Muscle layer of duodenum (tissue), 2 donors: ENCODE results near the gene KLHL8.

ENCODE experiments used
- H3K27ac ChIP-seq: one replicate; pipeline ENCODE4 v1.7.0; 2013; ENCODE audit warnings: mild to moderate bottlenecking, low read length
- H3K27me3 ChIP-seq: one replicate; pipeline ENCODE4 v1.7.0; 2013; ENCODE audit warnings: low read depth, mild to moderate bottlenecking, control low read depth, low read length
- H3K36me3 ChIP-seq, 2 donors: one replicate each; pipeline ENCODE4 v1.7.0; 2013; ENCODE audit warnings: low read length in 2 of 2, control low read depth in 1 of 2, mild to moderate bottlenecking in 1 of 2; ENCODE audit not compliant: insufficient read depth in 2 of 2, control insufficient read depth in 1 of 2
- H3K4me1 ChIP-seq, 2 donors: one replicate each; pipeline ENCODE4 v1.7.0; 2013; ENCODE audit warnings: low read length in 2 of 2, mild to moderate bottlenecking in 2 of 2, control low read depth in 1 of 2, moderate library complexity in 1 of 2; ENCODE audit not compliant: insufficient read depth in 2 of 2, control insufficient read depth in 1 of 2
- H3K4me3 ChIP-seq, 2 donors: one replicate each; pipeline ENCODE4 v1.7.0; 2013; ENCODE audit warnings: low read length in 2 of 2, low read depth in 1 of 2, mild to moderate bottlenecking in 1 of 2
- H3K9me3 ChIP-seq, 2 donors: one replicate each; pipeline ENCODE4 v1.7.0; 2013; ENCODE audit warnings: low read length in 2 of 2, control low read depth in 1 of 2, mild to moderate bottlenecking in 1 of 2; ENCODE audit not compliant: control insufficient read depth in 1 of 2
- donor health status: healthy.

Gene KLHL8

DNA sequence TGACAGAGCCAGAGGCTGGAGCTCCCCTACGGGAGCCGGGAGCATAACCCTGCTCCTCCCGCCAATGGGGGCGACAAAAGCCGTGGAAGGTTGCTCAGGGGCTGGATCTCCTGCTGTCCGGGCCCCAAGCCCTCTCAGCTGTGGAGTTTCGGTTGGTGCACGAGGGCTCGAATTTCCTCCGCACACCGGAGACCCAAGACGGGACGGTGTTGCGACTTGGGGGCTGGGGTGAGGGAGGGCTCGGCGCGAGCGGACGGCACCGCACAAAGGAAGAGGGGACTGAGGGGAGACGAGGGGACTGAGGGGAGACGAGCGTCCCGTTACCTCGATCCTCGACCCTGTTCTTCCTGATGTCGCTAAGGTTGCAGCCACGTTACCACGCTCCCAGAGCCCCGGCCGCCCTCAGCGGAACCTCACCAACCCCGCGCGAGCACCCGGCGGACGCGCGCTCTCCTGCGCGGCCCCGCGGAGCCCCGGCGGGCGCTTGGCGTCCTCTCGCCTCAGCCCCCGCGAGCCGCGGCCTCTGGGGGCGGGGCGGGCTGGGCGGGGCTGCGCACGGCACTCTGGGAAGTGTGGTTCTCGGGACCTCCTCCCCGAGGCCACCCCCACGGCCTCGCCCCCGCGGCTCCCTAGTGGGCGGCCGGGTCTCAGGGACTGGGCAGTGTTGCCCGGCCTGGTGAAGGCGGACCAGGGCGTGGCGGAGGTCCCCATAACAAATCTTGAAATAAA is at the start of gene KLHL8:
Gene KLHL8, minus strand, starts transcription at position 525 of the 729 bp plus-strand sequence. CDS start 25,079 bp downstream, outside the sequence.
- no peaks in the 10 kb centered on the region for H3K9me3 ChIP-seq
- no peaks in the 10 kb centered on the region for H3K36me3 ChIP-seq
- H3K4me1 ChIP-seq, result peaks cover 4 to 10% of the 10 kb centered on the region in 2 donors
- H3K27me3 ChIP-seq, result no peaks in the 10 kb centered on the region
- H3K27ac ChIP-seq, result peak within 1 kb of the TSS; percentile 92
- H3K4me3 ChIP-seq, result peak within 1 kb of the TSS; percentile 93 to 98

DNA sequence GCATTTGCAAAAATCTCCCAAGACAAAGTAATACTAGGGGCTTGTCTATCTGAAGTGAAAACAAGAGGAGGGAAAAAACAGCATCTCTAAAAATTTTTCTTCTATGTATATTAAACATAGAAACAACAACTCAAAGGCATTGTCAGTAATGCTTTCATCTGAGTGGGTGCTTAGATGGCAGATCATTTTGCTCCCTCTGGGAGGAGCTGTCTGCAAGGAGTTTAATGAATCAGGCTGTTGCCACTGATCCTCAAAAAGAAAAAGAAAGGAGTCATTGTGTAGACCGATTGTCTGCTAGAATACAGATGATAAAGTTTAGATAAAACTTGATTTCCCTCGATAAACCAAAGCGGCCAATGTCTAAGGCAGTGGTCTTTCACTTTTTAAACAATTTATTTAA is 49.7 kb upstream of the KLHL8 start:
- no peak overlapping the region for H3K27ac ChIP-seq
- no peaks in the 10 kb centered on the region for H3K4me1 ChIP-seq
- no peaks in the 10 kb centered on the region for H3K36me3 ChIP-seq
- no peak overlapping the region for H3K4me3 ChIP-seq
- no peaks in the 10 kb centered on the region for H3K27me3 ChIP-seq
- no peaks in the 10 kb centered on the region for H3K9me3 ChIP-seq

DNA sequence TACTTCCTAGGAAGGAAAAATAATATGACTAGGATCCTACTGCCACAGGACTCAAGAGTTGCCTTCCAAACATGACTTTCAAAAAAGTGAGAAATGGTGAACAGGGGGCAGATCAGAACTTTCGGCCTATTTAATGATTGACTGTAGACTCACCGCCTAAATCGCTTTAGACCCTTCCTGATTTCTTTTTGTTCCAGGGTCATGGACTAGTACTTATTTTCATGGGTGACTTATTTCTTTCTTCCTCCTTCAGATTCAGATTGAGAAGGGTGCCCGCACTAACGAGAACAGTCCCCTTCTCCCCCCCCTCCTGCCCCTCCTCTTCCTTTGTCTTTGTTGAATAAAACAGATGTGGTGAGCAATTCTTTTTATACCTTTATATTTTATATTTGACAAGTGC is 48.0 kb upstream of the KLHL8 start:
- Histone ChIP-seq H3K4me1 (no peaks in the 10 kb centered on the region), H3K9me3 (no peaks in the 10 kb centered on the region), H3K27ac (no peak overlapping the region), H3K4me3 (no peak overlapping the region), H3K36me3 (no peaks in the 10 kb centered on the region), H3K27me3 (no peaks in the 10 kb centered on the region)

DNA sequence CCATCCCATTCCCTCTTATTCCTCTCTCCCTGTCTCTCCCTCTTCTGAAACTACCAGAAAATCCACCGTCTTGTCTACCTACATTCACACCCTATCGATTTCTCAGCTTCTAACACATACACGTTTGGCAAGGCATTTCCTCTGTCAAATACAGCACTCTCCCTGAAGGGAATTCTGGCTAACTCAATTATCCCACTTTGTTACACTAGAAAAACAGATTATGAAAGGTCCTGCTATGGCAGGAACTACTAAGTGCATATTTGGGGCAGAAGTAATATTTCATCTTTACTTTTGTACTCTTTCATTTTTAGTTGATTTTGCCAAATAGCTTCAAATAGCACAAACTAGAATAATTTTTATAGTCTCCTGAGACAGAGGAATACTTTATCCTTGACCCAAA is 46.6 kb upstream of the KLHL8 start:
- Histone ChIP-seq H3K27ac (no peak overlapping the region), H3K4me1 (no peaks in the 10 kb centered on the region), H3K27me3 (no peaks in the 10 kb centered on the region), H3K9me3 (no peaks in the 10 kb centered on the region), H3K36me3 (no peaks in the 10 kb centered on the region), H3K4me3 (no peak overlapping the region)

DNA sequence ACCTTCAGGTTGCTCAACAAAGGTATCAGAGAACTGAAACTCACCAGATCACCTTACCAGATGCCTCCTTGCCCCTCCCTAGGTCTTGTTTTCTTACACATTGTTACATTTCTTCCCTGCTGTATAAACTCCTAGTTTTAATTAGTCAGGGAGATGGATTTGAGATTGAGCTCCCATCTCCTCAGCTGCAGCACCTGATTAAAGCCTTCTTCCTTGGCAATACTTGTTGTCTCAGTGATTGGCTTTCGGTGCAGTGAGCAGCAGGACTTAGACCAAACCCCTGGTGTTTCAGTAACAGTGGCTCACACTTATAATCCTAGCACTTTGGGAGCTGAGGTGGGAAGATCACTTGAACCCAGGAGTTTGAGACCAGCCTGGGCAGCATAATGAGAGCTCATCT is 42.5 kb upstream of the KLHL8 start:
- H3K27me3 ChIP-seq, result no peaks in the 10 kb centered on the region
- no peaks in the 10 kb centered on the region for H3K9me3 ChIP-seq
- no peaks in the 10 kb centered on the region for H3K36me3 ChIP-seq
- H3K27ac ChIP-seq, result no peak overlapping the region
- H3K4me1 ChIP-seq, result no peaks in the 10 kb centered on the region
- H3K4me3 ChIP-seq, result no peak overlapping the region

DNA sequence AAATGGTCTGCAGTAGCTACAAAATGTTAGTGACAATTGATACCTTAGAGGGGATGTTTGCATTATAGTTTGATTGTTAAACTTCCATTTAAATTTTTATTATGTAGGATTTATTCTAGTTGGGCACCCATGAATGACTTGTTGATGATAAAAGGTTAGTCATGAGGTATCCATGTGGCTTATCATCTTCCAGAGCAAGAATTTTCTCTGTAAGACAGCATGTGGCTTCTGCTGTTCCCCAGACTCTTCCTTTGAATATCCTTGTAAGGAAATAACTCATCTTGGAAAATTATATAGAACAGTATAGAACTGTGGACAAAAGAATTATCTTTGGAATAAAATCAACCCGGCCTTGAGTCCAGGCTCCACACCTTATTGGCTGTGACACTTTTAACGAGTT is 40.1 kb upstream of the KLHL8 start:
- Histone ChIP-seq H3K27ac (no peak overlapping the region), H3K4me1 (no peaks in the 10 kb centered on the region), H3K36me3 (no peaks in the 10 kb centered on the region)

DNA sequence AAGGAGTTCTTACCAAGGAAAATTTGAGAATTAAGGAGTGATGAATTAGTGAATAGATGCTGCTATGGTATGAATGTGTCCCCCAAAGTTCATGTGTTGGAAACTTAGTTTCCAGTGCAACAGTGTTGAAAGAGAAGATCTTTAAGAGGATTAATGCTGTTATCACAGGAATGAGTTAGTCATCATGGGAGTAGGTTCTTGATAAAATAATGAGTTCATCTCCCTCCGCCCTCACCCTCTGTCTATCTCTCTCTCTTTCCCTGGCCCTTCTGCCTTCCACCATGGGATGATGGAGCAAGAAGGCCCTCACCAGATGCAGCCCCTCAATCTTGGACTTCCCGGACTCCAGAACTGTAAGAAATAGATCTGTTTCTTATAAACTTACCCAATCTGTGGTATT is 38.3 kb upstream of the KLHL8 start:
- Histone ChIP-seq H3K27me3 (no peaks in the 10 kb centered on the region), H3K36me3 (no peaks in the 10 kb centered on the region), H3K27ac (no peak overlapping the region), H3K4me3 (no peak overlapping the region), H3K9me3 (no peaks in the 10 kb centered on the region), H3K4me1 (no peaks in the 10 kb centered on the region)

More for the DNA sequence above, 40.1 kb upstream of the KLHL8 start:
- no peaks in the 10 kb centered on the region for H3K27me3 ChIP-seq
- no peak overlapping the region for H3K4me3 ChIP-seq
- no peaks in the 10 kb centered on the region for H3K9me3 ChIP-seq

DNA sequence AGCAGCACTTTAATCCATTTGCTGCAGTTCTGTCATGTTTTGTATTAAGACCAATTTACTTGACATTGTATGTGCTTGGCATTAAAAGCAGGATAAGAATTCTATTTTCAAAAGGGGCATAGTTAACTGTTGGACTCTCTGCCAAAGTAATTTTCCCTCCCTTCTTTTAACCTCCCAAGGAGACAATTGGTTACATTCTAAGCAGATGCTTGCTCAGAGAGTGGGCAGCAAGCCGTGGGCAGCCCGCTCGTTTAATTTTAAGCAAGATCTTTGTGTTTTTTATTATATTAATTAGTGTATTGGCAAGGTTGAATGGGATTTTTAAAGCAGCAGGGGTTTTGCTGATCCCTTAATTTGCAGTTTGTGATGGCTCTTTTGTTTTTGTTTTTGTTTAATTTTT is 37.1 kb upstream of the KLHL8 start:
- no peaks in the 10 kb centered on the region for H3K36me3 ChIP-seq
- H3K27me3 ChIP-seq, result no peaks in the 10 kb centered on the region
- no peaks in the 10 kb centered on the region for H3K4me1 ChIP-seq
- no peaks in the 10 kb centered on the region for H3K9me3 ChIP-seq
- no peak overlapping the region for H3K27ac ChIP-seq
- H3K4me3 ChIP-seq, result no peak overlapping the region

DNA sequence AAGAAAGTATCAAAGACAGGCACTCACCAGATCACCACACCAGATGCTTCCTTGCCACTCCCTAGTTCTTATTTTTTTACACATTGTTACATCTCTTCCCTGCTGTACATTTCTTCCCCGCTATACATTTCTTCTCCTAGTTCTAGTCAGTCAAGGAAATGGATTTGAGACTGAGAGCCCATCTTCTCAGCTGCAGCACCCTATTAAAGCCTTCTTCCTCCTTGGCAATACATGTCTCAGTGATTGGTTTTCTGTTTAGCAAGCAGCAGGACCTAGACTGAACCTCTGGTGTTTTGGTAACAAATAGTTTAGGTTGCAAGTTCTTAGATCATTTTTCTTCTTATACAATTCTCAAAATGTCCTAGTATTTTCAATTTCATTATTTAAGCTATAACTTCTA is 35.3 kb upstream of the KLHL8 start:
- no peak overlapping the region for H3K4me3 ChIP-seq
- H3K4me1 ChIP-seq, result no peaks in the 10 kb centered on the region
- no peaks in the 10 kb centered on the region for H3K9me3 ChIP-seq

DNA sequence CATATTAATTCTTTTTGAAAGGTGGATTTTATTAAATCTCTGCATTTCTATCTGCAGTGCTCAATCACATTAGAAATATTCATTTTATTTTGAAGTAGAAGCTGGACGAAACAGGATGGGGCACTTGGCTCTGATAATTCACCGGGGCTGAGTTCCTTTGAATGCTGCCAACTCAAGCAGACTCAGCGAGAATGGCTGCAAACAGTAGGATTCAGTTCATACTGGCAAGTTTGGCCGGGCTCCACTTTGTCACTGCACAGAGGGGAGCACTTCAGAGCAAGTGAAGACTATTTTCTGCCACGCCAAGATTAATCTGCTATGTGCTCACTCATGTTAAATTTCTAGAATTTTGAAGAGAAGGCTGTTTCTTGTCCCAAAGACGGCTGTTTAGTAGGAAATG is 30.7 kb upstream of the KLHL8 start:
- Histone ChIP-seq H3K4me1 (no peaks in the 10 kb centered on the region), H3K4me3 (no peak overlapping the region), H3K9me3 (no peaks in the 10 kb centered on the region), H3K27ac (no peak overlapping the region), H3K27me3 (no peaks in the 10 kb centered on the region), H3K36me3 (no peaks in the 10 kb centered on the region)

More for the DNA sequence above, 35.3 kb upstream of the KLHL8 start:
- H3K27me3 ChIP-seq, result no peaks in the 10 kb centered on the region
- no peaks in the 10 kb centered on the region for H3K36me3 ChIP-seq
- no peak overlapping the region for H3K27ac ChIP-seq

DNA sequence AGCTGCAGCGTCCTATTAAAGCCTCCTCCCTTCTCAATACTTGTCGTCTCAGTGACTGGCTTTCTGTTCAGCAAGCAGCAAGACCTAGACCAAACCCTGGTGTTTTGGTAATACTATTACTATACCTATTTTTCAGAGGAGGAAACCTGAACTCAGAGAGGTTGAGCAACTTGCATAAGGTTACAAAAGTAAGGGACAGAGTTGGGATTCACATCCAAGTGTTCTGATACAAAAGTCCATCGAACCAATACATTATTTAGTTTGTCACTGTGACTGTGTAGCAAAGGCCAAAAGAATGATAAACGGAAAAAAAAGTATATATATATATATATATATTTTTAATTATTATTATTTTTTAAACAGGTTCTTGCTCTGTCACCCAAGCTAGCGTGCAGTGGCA is 29.9 kb upstream of the KLHL8 start:
- H3K36me3 ChIP-seq, result no peaks in the 10 kb centered on the region
- H3K9me3 ChIP-seq, result no peaks in the 10 kb centered on the region
- no peak overlapping the region for H3K27ac ChIP-seq
- H3K4me1 ChIP-seq, result no peaks in the 10 kb centered on the region
- no peak overlapping the region for H3K4me3 ChIP-seq
- H3K27me3 ChIP-seq, result no peaks in the 10 kb centered on the region
